ENCODE measurements around the gene DHX35. TPM values are rescaled to one million over a fixed set of nuclear protein-coding genes. Genes with fewer than 3 reads are reported as not detected.
A peak's percentile ranks its signal among the peaks of the same experiment; 100 is the strongest.

DHX35 gene
- total and polyA plus RNA-seq, 2 of the 13 experiments (the other 11 are each of a cell fraction or from before 2014, with no cell fraction given): 25.8 to 28.7 TPM

GRCh38 chr20:38926142-38926933 is 35.8 kb upstream of the DHX35 start, which contains the start of gene FAM83D (continued):
- TF ChIP-seq ZNF232 (CRISPR knock-in tag; IDR thresholded peaks at IDR 0.05; ENCODE audit: borderline replicate concordance) (peak; percentile 84; the same call in 1 of the 2 replicates), NCOA5 (CRISPR knock-in tag; IDR thresholded peaks at IDR 0.05) (peak; percentile 80; the same call in 1 of the 2 replicates), ZNF362 (CRISPR knock-in tag; IDR thresholded peaks at IDR 0.05; ENCODE audit: borderline replicate concordance) (no peak; the same call in 1 of the 2 replicates), ZBTB40 (IDR thresholded peaks at IDR 0.05) (no peak), ZBTB40 (CRISPR knock-in tag; IDR thresholded peaks at IDR 0.05) (peak; percentile 82), CREB3 (CRISPR knock-in tag; IDR thresholded peaks at IDR 0.05) (peak; percentile 80; the same call in 1 of the 2 replicates), KAT2B (IDR thresholded peaks at IDR 0.05; ENCODE audit: borderline replicate concordance, low read depth, low read length) (no peak), ZBTB34 (CRISPR knock-in tag; IDR thresholded peaks at IDR 0.05) (peak; percentile 93), MEIS2 (CRISPR knock-in tag; IDR thresholded peaks at IDR 0.05) (no peak; the same call in none of the 2 replicates), ZNF784 (CRISPR knock-in tag; IDR thresholded peaks at IDR 0.05; ENCODE audit: borderline replicate concordance) (peak; percentile 95), MXD4 (CRISPR knock-in tag; IDR thresholded peaks at IDR 0.05) (peak; percentile 99), ZNF225 (CRISPR knock-in tag; IDR thresholded peaks at IDR 0.05) (peak; percentile 67), KDM5A (IDR thresholded peaks at IDR 0.05; ENCODE audit: borderline replicate concordance, low read length) (peak; percentile 48; the same call in 1 of the 2 replicates)

Measured in HepG2 (cell line).